HepG2 (cell line): ENCODE data around the gene TJP2. TPM values are rescaled to one million over a fixed set of nuclear protein-coding genes. Genes with fewer than 3 reads are reported as not detected.

Experiments
- ATAC-seq: fragments of 200-7000 bp; cut with Tn5 transposase; 3 replicates; pipeline ENCODE4 v1.9.1; 2020; ENCODE audit warnings: mild to moderate bottlenecking, moderate library complexity
- BruUV-seq: library from RNA; stranded (reverse); fragments of 400-500 nt; replicated peaks from 2 replicates; lab custom pipeline; 2021; lab: Mats Ljungman, UMichigan
- CTCF ChIA-PET: fragments of 300-600 bp; formaldehyde crosslinking; extraction: SDS; loops from one replicate; lab custom pipeline; 2021; ENCODE audit warnings: low total read pairs, inconsistent platforms, low intra/inter-chr PET ratio; lab: Yijun Ruan, JAX
- POLR2A ChIA-PET: fragments of 350-600 bp; sonication (Branson Sonifier 250); formaldehyde crosslinking; loops from one replicate; lab custom pipeline; 2020; ENCODE audit warnings: antibody characterized with exemption, inconsistent platforms; lab: Yijun Ruan, JAX
- DNase-seq: peaks from one replicate; pipeline ENCODE4 v3.0.0-alpha.2; 2015; ENCODE audit warnings: low spot score
- FAIRE-seq: peaks from 3 replicates; lab custom pipeline; 2011; peaks lifted over from hg19 to GRCh38; lab: Jason Lieb, UNC
- H2AFZ ChIP-seq: one replicate; pipeline ENCODE4 v1.6.1; 2011; ENCODE audit warnings: low read length, inconsistent platforms
- H3K27ac ChIP-seq: fragments of 300-600 bp; 3 replicates; pipeline ENCODE4 v1.8.0; 2011; ENCODE audit warnings: mixed run types, mild to moderate bottlenecking, mixed read lengths, low read length, inconsistent platforms; ENCODE audit not compliant: insufficient read depth; ENCODE audit errors: extremely low read length
- H3K27me3 ChIP-seq, 2 experiments: fragments of 200-600 bp in 1 of 2; 2 replicates in 1 of 2; 3 replicates in 1 of 2; pipeline versions ENCODE4 v1.6.0 to v1.8.0; 2011; ENCODE audit warnings: low read length in 2 of 2, mild to moderate bottlenecking in 2 of 2, moderate library complexity in 2 of 2, inconsistent platforms in 1 of 2; ENCODE audit not compliant: insufficient read depth in 2 of 2, control insufficient read depth in 1 of 2
- H3K36me3 ChIP-seq, 2 experiments: fragments of 200-600 bp in 1 of 2; replicated peaks in 1 of 2; 2 replicates in 1 of 2; 3 replicates in 1 of 2; pipeline versions ENCODE4 v1.5.1 to v1.8.0; 2011; ENCODE audit warnings: low read length in 2 of 2, inconsistent platforms in 1 of 2; ENCODE audit not compliant: insufficient read depth in 2 of 2, control insufficient read depth in 1 of 2
- H3K4me1 ChIP-seq: 2 replicates; pipeline ENCODE4 v1.5.1; 2012; ENCODE audit warnings: low read length, inconsistent platforms; ENCODE audit not compliant: insufficient read depth
- H3K4me2 ChIP-seq: 2 replicates; pipeline ENCODE4 v1.6.0; 2011; ENCODE audit warnings: low read depth, low read length, inconsistent platforms
- H3K4me3 ChIP-seq, 3 experiments: fragments of 200-600 bp in 1 of 3; sonication (generic), shearing (Covaris generic) in 1 of 3; replicated peaks in 1 of 3; 2 replicates each; pipeline ENCODE4 v1.5.1; 2011 to 2016; ENCODE audit warnings: low read length in 3 of 3, inconsistent platforms in 2 of 3, low read depth in 2 of 3, mild to moderate bottlenecking in 2 of 3, control low read depth in 1 of 3, mixed read lengths in 1 of 3; ENCODE audit not compliant: insufficient read depth in 1 of 3
- H3K79me2 ChIP-seq: one replicate; pipeline ENCODE4 v1.6.1; 2011; ENCODE audit warnings: low read length, inconsistent platforms; ENCODE audit not compliant: insufficient read depth
- H3K9ac ChIP-seq: 2 replicates; pipeline ENCODE4 v1.6.0; 2011; ENCODE audit warnings: mild to moderate bottlenecking, low read depth, low read length, inconsistent platforms; ENCODE audit not compliant: insufficient read depth
- H3K9me3 ChIP-seq: 2 replicates; pipeline ENCODE4 v1.5.1; 2012; ENCODE audit warnings: mild to moderate bottlenecking, low read length
- H4K20me1 ChIP-seq: 2 replicates; pipeline ENCODE4 v1.6.0; 2011; ENCODE audit warnings: inconsistent platforms, mild to moderate bottlenecking, low read length, moderate library complexity; ENCODE audit not compliant: insufficient read depth
- NR2F1 ChIP-seq, 2 experiments: fragments of 450-650 bp in 1 of 2; formaldehyde crosslinking in 1 of 2; IDR thresholded peaks; 2 replicates each; pipeline versions ENCODE4 v1.5.0 to v1.6.1; 2016 to 2020; ENCODE audit warnings: mild to moderate bottlenecking in 1 of 2, missing compliant biosample characterization in 1 of 2, missing genetic modification reagents in 1 of 2, moderate library complexity in 1 of 2
- U2AF2 ChIP-seq: fragments of 200-400 bp; formaldehyde crosslinking; IDR thresholded peaks from 2 replicates; pipeline ENCODE4 v1.6.1; 2017; ENCODE audit warnings: low read depth, mild to moderate bottlenecking, low read length
- ZFP36L2 ChIP-seq: sonication (generic); formaldehyde crosslinking; IDR thresholded peaks from 2 replicates; pipeline ENCODE4 v1.4.0; 2020; ENCODE audit warnings: missing genetic modification reagents
- ZNF317 ChIP-seq: sonication (generic); formaldehyde crosslinking; IDR thresholded peaks from 2 replicates; pipeline ENCODE4 v1.5.0; 2020; ENCODE audit warnings: mild to moderate bottlenecking, missing genetic modification reagents
- ZNF354B ChIP-seq: sonication (generic); formaldehyde crosslinking; IDR thresholded peaks from 2 replicates; pipeline ENCODE4 v1.8.0; 2022; ENCODE audit warnings: mild to moderate bottlenecking, missing genetic modification reagents
- ZNF44 ChIP-seq: sonication (generic); formaldehyde crosslinking; IDR thresholded peaks from 2 replicates; pipeline ENCODE4 v1.5.1; 2020; ENCODE audit warnings: mild to moderate bottlenecking, missing genetic modification reagents
- ZSCAN22 ChIP-seq: sonication (generic); formaldehyde crosslinking; IDR thresholded peaks from 2 replicates; pipeline ENCODE4 v1.4.0; 2020; ENCODE audit warnings: mild to moderate bottlenecking, missing genetic modification reagents
- WGBS: methylation state at CpG from one replicate; pipeline ENCODE4 v1.1.6; 2017; ENCODE audit warnings: low lambda C conversion rate; 5-methylcytosine and 5-hydroxymethylcytosine counted together
- in situ Hi-C: cut with HindIII; loops from 2 replicates; pipeline ENCODE4 v1.10.0; 2017; ENCODE audit warnings: low pct_unique_long_range_greater_than_20kb; ENCODE audit not compliant: extremely low pct_ligation_motif_present
- intact Hi-C: fragments of 100-400 bp; cut with micrococcal nuclease; formaldehyde crosslinking; loops from one replicate; pipeline ENCODE4 v1.10.0; 2022; ENCODE audit not compliant: unreplicated experiment
- polyA plus RNA-seq, 8 experiments: library from polyadenylated mRNA; depleted of rRNA in 3 of 8; stranded (reverse) in 7 of 8; unstranded in 1 of 8; fragments of >200 nt; fragmentation: Illumina TruSeq in 4 of 8; extraction: Trizol in 4 of 8; gene quantifications; 2 replicates each; pipeline versions ENCODE4 v1.2.1 to v1.2.3, GENCODE V29; 2011 to 2016; ENCODE audit warnings: low read depth in 4 of 8, missing spikeins in 1 of 8, mixed read lengths in 1 of 8; ENCODE audit not compliant: insufficient read depth in 1 of 8
- total RNA-seq, 5 experiments: library from RNA; depleted of rRNA; stranded (reverse); fragments of >200 nt; fragmentation: Illumina TruSeq; extraction: Trizol; gene quantifications; 2 replicates each; pipeline ENCODE4 v1.2.3, GENCODE V29; 2016; ENCODE audit warnings: low read depth in 1 of 5
- TF ChIP-seq, protein P1 (sequence below): sonication (generic); formaldehyde crosslinking; IDR thresholded peaks from 2 replicates; pipeline ENCODE4 v1.4.0; 2020; ENCODE audit warnings: missing genetic modification reagents, borderline replicate concordance
- TF ChIP-seq, protein P2 (sequence below): sonication (generic); formaldehyde crosslinking; IDR thresholded peaks from 2 replicates; pipeline ENCODE4 v1.5.1; 2020; ENCODE audit warnings: mild to moderate bottlenecking, missing genetic modification reagents, moderate library complexity
- TF ChIP-seq, protein P3 (sequence below): IDR thresholded peaks from 2 replicates; pipeline ENCODE4 v1.6.1; 2016; ENCODE audit warnings: low read depth, borderline replicate concordance
- TF ChIP-seq, protein P4 (sequence below): sonication (generic); formaldehyde crosslinking; IDR thresholded peaks from 2 replicates; pipeline ENCODE4 v1.5.1; 2020; ENCODE audit warnings: missing genetic modification reagents, mild to moderate bottlenecking, borderline replicate concordance

TJP2 gene
- total and polyA plus RNA-seq, 2 of the 13 experiments (the other 11 are each of a cell fraction or from before 2014, with no cell fraction given): 109 to 110 TPM

DNA sequence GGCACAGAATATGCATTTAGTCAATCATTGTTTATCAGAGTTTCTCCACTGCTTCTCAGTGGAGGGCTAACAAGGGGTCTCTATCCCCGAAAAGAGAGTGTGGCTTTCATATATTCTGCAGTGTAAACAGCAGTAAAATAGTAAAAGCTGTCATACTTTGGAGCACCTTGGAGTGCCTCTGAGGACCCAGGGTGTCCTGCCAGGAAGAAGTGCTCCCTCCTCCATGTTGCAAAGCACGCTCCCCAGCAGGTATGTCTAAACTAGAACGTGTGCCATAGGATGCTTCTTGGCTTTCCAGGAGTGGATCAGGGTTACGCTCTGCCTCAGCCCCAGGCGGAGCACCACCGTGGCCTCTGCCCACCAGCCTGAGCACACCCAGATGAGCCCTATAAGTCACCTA lies 8.5 kb upstream of the TJP2 start:
- Histone ChIP-seq H2AFZ (no peak overlapping the region), H3K4me3 (no peak overlapping the region), H3K36me3 (peaks cover 9 to 30% of the 10 kb centered on the region in 2 experiments), H3K27ac (no peak overlapping the region), H3K4me1 (peaks cover 24% of the 10 kb centered on the region), H3K27me3 (no peaks in the 10 kb centered on the region), H4K20me1 (peaks cover 16% of the 10 kb centered on the region; the same call in 1 of the 2 replicates), H3K79me2 (peaks cover 56% of the 10 kb centered on the region), H3K4me2 (no peak overlapping the region), H3K9me3 (no peaks in the 10 kb centered on the region), H3K9ac (no peak overlapping the region)
- ChIA-PET POLR2A (interaction anchor here (0.9 to 1.5 kb wide), 2 partner anchors 9 to 60 kb away, joined by 3 read pairs; partner anchors contain the start of gene TJP2), CTCF (no interaction called here)
- no peak for FAIRE-seq
- no TSS peak for BruUV-seq
- 99% methylated on average over 4 of the region's 6 CpGs for WGBS
- intact Hi-C loops: no loop called here
- in situ Hi-C loops: no loop called here
- ATAC-seq: peak; percentile 43
- DNase-seq: no peak
- no peak for TF ChIP-seq U2AF2
- no peak for TF ChIP-seq ZFP36L2 (CRISPR knock-in tag)
- no peak for TF ChIP-seq ZNF354B
- TF ChIP-seq, protein P1, sequence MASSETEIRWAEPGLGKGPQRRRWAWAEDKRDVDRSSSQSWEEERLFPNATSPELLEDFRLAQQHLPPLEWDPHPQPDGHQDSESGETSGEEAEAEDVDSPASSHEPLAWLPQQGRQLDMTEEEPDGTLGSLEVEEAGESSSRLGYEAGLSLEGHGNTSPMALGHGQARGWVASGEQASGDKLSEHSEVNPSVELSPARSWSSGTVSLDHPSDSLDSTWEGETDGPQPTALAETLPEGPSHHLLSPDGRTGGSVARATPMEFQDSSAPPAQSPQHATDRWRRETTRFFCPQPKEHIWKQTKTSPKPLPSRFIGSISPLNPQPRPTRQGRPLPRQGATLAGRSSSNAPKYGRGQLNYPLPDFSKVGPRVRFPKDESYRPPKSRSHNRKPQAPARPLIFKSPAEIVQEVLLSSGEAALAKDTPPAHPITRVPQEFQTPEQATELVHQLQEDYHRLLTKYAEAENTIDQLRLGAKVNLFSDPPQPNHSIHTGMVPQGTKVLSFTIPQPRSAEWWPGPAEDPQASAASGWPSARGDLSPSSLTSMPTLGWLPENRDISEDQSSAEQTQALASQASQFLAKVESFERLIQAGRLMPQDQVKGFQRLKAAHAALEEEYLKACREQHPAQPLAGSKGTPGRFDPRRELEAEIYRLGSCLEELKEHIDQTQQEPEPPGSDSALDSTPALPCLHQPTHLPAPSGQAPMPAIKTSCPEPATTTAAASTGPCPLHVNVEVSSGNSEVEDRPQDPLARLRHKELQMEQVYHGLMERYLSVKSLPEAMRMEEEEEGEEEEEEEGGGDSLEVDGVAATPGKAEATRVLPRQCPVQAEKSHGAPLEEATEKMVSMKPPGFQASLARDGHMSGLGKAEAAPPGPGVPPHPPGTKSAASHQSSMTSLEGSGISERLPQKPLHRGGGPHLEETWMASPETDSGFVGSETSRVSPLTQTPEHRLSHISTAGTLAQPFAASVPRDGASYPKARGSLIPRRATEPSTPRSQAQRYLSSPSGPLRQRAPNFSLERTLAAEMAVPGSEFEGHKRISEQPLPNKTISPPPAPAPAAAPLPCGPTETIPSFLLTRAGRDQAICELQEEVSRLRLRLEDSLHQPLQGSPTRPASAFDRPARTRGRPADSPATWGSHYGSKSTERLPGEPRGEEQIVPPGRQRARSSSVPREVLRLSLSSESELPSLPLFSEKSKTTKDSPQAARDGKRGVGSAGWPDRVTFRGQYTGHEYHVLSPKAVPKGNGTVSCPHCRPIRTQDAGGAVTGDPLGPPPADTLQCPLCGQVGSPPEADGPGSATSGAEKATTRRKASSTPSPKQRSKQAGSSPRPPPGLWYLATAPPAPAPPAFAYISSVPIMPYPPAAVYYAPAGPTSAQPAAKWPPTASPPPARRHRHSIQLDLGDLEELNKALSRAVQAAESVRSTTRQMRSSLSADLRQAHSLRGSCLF (CRISPR knock-in tag): no peak
- TF ChIP-seq ZSCAN22 (CRISPR knock-in tag): no peak
- TF ChIP-seq ZNF44 (CRISPR knock-in tag): no peak
- TF ChIP-seq, protein P2, sequence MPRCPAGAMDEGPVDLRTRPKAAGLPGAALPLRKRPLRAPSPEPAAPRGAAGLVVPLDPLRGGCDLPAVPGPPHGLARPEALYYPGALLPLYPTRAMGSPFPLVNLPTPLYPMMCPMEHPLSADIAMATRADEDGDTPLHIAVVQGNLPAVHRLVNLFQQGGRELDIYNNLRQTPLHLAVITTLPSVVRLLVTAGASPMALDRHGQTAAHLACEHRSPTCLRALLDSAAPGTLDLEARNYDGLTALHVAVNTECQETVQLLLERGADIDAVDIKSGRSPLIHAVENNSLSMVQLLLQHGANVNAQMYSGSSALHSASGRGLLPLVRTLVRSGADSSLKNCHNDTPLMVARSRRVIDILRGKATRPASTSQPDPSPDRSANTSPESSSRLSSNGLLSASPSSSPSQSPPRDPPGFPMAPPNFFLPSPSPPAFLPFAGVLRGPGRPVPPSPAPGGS: no peak
- TF ChIP-seq NR2F1 (CRISPR knock-in tag; IDR thresholded peaks at IDR 0.05): no peak
- TF ChIP-seq, protein P3, sequence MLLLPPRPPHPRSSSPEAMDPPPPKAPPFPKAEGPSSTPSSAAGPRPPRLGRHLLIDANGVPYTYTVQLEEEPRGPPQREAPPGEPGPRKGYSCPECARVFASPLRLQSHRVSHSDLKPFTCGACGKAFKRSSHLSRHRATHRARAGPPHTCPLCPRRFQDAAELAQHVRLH (CRISPR knock-in tag): no peak
- TF ChIP-seq ZNF317 (CRISPR knock-in tag): no peak
- TF ChIP-seq, protein P4, sequence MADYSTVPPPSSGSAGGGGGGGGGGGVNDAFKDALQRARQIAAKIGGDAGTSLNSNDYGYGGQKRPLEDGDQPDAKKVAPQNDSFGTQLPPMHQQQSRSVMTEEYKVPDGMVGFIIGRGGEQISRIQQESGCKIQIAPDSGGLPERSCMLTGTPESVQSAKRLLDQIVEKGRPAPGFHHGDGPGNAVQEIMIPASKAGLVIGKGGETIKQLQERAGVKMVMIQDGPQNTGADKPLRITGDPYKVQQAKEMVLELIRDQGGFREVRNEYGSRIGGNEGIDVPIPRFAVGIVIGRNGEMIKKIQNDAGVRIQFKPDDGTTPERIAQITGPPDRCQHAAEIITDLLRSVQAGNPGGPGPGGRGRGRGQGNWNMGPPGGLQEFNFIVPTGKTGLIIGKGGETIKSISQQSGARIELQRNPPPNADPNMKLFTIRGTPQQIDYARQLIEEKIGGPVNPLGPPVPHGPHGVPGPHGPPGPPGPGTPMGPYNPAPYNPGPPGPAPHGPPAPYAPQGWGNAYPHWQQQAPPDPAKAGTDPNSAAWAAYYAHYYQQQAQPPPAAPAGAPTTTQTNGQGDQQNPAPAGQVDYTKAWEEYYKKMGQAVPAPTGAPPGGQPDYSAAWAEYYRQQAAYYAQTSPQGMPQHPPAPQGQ (CRISPR knock-in tag): no peak
